Right renal pelvis (tissue), 4 donors: ENCODE data around the gene CAPNS1. TPM values are rescaled to one million over a fixed set of nuclear protein-coding genes. Genes with fewer than 3 reads are reported as not detected.
"Not testable (repeated sequence)": the region's sequence is repeated elsewhere in the genome, so short reads cannot be mapped to it uniquely, and the experiment has no call there.

Experiments used
- DNase-seq, 4 donors: peaks; one replicate each; pipeline ENCODE4 v3.0.0-alpha.2; 2013; ENCODE audit warnings: low read depth in 4 of 4, low spot score in 3 of 4, missing footprints in 1 of 4
- polyA plus RNA-seq, 4 donors: library from polyadenylated mRNA; unstranded; fragments of 120-200 nt; gene quantifications; one replicate each; pipeline ENCODE4 v1.2.1, GENCODE V29; 2013; ENCODE audit not compliant: insufficient read length in 4 of 4

Gene CAPNS1
- polyA plus RNA-seq, 4 donors: 573 to 633 (median 612) TPM

DNA sequence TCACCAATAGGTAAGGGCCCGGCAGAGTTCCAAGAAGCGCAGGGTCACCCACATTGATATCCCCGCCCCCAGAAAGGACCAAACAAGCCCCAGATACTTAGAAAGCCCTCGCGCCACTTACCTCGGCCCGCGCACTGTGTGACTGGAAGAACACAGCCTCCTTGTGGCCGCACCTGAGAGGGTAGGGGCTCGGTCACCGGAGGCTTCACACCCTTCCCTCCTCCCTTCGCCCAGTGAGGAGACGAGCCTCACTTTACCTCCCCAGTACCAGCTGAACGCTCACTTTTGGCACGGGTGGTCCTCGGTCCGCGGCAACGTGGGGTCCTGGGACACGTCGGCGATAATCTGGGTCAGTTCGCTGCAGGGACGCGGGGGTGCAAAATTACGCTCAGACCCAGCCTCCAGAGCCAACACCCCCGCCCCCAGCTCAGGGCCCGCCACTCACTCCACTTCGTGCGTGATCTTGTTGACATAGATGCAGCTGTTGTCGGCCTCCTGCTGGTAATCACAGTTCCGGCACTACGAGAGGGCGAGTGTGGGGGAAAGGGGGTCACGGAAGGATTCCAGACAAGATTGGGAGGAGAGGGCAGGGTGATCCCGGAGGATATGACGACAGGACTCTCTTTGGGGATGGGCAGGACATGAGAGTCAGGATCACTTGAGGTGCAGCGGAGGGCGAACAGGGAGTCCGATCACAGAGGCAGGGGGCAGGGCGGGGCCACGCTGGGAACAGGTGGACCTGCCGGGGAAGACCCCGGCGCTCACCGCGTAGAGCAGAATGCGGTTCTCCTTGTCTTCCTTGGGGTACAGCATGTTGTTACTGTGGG, 25.8 kb upstream of the CAPNS1 start:
- no peak for DNase-seq

DNA sequence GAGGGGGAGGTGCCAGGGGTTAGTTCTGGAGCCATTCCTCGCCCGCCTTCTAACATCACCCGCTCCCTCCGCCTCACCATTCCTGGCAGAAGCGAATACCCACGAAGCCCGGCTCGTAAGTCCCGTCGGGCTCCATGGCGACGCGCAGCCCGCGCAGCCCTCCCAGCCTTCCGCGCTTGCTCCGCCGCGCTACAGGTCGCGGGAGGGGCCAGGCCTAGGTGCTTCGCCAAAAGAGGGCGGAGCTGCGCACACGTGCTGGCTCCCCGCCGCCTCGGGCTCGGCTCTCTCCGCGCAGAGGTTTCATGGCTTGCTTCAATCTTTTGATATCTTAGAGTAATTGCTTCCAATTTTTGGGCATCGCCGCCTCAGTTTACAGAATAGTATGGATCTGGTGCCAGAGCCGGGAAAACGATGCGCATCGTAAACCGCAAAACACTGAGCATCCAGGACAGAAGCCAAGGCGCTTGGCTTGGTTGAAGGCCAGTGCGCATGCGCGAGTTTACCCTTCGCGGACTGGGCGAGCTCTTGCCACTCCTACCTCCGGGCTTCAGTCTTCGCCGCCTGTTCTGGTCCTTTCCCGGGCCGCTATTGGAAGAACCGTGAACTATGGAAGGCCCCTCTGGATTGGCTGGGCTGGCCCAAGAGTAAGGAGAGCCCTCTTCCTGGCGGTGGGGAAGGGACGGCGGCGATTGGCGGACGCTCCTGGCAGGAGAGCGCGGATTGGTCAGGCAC, 25.0 kb upstream of the CAPNS1 start, which contains the start of gene POLR2I:
TSS of gene POLR2I (minus strand) at position 155 of the 732 bp plus-strand sequence. CDS start at position 136, 19 bp downstream.
- DNase-seq: peak; percentile 99

DNA sequence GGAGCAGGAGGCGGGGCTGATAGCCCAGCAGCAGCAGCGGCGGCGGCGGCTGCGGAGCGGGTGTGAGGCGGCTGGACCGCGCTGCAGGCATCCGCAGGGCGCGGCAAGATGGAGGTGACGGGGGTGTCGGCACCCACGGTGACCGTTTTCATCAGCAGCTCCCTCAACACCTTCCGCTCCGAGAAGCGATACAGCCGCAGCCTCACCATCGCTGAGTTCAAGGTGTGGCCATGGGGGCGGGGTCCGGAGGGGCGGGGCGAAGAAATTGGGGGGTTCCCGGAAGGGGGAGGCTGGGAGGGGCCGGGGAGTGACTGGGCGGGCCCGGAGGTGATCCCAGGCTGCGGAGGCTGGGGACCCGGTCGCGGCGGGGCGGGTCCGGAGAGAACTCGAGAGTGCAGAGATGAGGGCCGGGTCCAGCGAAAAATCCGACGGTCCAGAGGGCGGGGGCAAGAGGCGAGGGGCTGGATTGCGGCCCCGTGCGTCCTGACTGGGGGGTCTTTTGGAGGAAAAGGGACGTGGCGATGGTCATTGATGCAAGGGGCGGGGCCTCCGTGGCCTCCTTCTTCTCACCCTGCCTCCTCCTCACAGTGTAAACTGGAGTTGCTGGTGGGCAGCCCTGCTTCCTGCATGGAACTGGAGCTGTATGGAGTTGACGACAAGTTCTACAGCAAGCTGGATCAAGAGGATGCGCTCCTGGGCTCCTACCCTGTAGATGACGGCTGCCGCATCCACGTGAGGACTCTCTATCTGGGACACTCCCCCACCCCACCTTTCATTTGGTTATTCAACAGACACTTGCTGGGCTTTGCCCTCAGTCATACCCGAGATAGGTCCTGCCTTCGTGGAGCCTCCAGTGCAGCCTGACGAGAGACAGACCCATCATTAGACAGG, 24.2 kb upstream of the CAPNS1 start, which contains the start of gene TBCB:
TSS of gene TBCB (plus strand) at position 16 of the 891 bp plus-strand sequence. CDS start at position 109, 93 bp downstream.
- DNase-seq: no peak

DNA sequence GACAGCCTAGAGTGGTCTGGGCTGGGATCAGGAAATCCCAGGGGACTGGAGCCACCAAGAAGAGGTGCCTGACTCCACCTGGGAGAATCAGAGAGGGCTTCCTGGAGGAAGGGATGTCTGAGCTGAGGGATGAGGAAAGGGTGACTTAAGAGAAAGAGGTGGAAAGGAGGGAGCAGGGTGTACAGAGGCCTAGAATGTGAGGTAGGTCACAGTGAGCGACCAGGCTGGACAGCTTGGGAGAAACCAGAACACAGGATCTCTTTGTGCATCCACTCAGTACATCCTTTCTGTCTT, 23.6 kb upstream of the CAPNS1 start:
- no peak for DNase-seq

DNA sequence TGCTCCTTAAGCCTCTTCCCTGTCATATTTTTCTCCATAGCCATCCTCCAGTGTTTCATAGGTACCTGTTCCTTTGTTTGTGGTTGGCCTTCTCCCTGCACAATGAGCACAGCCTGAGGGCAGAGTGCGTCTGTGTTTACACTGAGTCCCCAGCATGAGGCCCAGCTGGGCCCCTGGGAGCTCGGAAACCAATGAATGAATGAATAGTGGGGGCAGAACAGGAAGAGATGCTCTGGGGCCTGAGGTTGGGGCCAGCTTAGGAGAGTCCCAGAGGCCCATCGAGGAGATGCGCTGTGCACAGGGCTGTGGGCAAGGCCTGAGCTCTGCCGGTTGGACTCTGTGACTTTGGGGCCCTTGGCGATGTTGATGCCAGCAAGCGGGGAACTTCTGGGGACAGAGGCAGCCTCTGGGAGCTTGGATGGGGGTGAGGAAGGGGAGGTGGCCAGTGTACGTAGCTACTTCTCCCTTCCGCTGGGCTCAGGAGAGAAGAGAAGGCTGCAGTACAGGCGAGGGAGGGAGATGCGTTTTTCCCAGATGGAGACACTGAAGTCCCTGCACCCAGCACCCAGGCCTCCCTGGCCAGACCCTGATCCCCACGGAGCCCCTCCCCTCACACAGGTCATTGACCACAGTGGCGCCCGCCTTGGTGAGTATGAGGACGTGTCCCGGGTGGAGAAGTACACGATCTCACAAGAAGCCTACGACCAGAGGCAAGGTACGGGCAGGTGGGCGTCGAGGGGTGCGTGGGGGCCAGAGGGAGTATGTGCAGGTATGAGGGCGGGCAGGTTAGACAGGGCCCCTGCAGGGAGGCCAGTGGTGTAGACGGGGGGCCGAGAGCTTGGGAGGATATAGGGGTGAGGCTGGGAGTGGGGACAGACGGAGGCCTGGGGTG, 19.5 kb upstream of the CAPNS1 start:
- no peak for DNase-seq

DNA sequence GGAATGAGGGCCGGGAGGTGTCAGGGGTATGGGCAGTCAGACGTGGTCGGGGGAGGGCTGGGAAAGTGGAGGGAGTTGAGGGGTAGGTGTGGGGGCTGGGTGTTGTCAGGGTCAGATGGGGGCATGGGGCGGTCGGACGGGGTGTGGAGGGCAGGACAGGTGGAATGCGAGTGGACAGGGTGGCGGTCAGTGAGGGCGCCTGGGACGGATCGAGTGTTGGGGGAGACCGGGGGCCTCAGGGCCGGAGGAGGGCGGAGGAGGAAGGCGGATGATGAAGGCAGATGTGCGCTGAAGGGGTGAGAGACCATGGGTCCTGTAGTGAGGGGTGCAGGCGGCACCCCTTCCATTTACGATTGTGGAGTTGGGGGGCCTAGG, 18.9 kb upstream of the CAPNS1 start:
- DNase-seq: no peak

DNA sequence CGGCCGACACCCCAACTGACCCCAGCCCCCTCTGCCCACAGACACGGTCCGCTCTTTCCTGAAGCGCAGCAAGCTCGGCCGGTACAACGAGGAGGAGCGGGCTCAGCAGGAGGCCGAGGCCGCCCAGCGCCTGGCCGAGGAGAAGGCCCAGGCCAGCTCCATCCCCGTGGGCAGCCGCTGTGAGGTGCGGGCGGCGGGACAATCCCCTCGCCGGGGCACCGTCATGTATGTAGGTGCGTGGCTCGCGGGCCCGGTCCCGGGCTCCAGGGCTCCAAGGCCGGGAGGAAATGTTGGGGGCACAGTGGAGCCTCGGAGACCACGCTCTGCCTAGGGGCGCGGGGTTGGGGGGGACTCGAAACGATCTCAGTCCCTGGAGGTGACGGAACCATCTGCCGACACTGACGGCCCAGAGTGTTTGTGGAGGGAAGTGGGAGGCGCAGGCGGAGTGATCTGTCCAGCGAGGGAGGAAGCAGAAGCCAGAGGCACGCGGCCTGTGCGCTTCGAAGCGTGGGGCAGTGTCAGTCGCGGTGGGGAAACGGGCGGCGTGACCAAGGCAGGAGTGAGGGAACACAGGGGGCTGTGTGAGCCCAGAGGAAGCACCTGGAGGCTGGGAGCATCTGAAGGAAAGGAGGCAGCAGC, 18.3 kb upstream of the CAPNS1 start:
- DNase-seq: no peak

DNA sequence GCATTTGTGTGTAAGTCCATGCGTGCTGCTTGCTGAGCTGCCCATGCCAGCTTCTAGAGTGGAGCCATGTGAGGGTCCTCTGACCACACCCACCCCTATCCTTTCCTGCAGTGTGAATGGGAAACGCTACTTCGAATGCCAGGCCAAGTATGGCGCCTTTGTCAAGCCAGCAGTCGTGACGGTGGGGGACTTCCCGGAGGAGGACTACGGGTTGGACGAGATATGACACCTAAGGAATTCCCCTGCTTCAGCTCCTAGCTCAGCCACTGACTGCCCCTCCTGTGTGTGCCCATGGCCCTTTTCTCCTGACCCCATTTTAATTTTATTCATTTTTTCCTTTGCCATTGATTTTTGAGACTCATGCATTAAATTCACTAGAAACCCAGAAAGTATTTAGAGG, 14.3 kb upstream of the CAPNS1 start:
- DNase-seq: no peak

DNA sequence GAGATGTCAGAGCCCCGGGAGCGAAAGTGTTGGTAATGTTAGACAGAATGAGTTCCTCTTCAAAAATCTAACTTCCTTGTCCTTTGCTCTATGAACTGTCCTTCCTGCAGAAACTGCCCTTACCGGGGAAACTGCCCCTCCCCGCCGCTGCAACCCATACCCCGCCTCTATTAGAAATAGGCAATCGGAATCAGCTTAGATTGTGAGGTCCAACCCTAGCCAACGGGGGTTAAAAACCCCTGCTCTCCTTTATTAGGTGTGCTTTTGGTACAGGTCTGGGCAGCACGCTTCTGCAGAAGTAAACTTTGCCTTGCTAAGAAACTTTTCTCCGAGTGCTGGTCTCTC, 11.5 kb upstream of the CAPNS1 start:
- no peak for DNase-seq

DNA sequence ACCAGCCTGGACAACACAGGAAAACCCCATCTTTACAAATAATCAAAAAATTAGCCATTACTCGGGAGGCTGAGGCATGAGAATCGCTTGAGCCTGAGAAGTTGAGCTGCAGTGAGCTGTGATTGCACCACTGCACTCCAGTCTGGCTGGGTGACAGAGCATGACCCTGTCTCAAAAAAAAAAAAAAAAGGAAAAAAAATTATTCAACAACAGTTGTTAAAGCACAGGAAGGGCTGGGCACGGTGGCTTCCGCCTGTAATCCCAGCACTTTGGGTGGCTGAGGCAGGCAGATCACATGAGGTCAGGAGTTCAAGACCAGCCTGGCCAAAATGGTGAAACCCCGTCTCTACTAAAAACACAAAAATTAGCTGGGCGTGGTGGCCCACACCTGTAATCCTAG, 8.6 kb upstream of the CAPNS1 start:
- not testable (repeated sequence) for DNase-seq

DNA sequence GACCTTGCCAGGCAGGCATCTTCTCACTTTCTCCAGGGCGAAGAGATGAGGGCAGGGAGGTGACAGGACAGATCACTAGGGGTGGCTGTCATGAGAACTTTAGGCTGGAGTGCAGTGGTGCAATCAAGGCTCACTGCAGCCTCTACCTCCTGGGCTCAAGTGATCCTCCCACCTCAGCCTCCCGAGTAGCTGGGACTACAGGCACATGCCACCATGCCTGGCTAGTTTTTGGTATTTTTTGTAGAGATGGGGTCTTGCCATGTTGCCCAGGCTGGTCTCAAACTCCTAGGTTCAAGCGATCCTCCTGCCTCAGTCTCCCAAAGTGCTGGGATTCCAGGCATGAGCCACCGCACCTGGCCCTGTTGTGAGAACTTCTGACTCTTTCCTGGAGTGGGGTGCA, 5.0 kb upstream of the CAPNS1 start:
- DNase-seq: not testable (repeated sequence)

DNA sequence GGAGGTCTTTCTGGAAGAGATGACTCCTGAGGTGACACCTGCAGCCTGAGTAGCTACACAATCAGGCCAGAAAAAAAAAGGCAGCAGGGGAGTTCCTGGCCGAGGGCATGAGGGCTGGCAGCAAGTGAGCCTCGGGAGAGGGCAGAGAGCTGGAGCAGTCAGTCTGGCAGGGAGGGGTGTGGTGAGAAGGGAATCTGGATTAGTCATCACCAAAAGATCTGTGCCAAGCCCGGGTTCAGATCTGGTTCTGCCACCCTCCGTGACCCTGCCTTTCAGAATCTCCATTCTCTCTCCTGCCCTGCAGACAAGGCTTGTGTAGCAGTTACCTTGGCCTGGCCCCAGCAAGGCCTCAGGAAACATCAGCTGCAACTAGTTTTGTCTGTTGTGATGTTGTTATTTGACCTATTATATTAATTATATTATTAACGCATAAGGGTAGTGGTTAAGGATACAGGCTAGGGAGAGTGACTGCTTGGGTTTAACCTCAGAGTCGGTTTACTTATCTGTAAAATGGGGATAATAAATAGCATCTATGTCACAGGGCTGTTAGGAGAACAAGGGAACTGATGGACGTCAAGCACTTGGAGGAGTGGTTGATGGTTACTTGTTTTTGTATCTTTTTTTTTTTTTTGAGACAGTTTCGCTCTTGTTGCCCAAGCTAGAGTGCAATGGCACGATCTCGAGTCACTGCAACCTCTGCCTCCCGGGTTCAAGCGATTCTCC, 2.7 kb upstream of the CAPNS1 start:
- no peak for DNase-seq

DNA sequence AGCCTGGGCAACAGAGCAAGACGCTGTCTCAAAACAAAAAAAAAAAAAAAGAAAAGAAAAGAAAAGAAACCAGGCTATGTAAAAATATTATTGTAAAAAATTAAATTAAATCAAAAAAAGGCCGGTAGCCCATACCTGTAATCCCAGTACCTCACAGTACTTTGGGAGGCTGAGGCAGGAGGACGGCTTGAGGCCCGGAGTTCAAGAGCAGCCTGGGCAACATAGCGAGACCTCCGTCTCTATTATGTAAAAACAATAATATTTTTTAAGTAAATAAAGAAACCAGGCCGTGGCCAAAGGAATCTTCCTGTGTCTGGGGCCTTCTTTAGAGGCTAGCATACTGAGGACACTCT, 770 bp upstream of the CAPNS1 start:
- DNase-seq: no peak

DNA sequence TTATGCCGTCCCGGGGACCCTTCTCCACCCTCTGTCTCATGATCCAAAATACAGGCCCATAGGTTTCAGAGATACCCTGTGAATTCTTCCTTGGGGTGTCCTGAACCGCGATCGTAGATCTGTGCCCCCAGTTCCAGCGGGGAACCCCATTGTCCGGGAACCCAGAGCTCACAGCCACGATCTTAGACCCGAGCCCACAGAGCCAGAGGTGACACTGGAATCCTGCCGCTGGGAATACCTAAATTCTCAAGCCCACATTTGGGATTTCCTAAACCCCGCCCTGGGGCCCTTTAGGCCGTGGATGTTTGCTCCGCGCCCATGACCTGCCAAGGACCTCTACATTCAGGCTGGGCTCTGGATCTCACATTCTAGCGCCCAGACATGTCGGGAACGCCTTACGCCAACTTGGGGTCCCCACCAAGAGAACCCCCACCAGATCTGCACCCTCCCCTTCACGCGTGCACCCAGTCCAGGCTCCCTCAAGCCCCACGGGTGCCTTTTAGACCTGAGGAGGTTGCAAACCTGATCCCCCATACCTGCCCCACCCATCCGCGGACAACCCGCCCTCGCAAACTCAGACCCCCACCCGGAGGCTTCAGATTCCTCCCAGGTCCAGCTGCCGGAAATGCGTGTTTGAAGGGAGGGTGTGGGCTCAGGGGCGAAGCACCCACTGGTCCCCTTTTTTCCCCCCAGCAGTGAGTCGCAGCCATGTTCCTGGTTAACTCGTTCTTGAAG, 605 bp downstream of the CAPNS1 start:
- DNase-seq: peak in 1 of 4 donors; percentile 28

DNA sequence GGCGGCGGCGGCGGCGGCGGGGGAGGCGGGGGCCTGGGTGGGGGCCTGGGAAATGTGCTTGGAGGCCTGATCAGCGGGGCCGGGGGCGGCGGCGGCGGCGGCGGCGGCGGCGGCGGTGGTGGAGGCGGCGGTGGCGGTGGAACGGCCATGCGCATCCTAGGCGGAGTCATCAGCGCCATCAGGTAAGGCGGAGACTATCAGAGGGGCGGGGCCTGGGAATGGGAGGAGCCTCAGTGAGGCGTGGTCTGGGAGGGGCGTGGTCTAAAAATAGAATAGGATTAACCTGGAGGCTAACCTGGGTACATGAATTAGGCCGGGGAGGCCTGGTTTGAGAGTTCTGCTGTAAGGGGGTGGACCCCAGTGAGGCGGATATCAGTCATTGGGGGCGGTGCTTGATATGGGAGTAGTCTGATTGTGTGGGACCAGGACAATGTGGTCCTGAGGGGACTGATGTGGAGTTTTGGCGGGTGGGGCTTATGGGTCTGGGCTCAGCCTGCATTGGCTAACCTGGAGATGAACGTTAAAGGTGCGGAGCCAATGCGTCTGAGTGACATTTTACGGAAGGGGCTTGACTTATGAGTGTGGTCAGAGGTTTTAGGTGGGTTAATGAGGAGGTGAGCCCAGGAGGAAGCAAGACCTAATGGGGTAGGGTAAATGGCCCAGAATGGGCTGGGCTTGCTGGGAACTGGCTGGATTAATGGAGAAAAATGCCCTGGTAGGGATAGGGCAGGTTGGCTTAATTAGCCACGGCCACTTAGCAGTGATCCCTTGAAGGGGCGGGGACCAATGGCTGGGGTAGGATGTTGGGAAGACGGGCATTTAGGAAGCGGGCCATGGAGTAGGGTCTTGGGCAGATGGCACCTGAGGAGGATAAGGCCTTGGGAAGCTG, 1.4 kb downstream of the CAPNS1 start:
- DNase-seq: peak in 3 of 4 donors; percentile 49 to 70 (median 64)

DNA sequence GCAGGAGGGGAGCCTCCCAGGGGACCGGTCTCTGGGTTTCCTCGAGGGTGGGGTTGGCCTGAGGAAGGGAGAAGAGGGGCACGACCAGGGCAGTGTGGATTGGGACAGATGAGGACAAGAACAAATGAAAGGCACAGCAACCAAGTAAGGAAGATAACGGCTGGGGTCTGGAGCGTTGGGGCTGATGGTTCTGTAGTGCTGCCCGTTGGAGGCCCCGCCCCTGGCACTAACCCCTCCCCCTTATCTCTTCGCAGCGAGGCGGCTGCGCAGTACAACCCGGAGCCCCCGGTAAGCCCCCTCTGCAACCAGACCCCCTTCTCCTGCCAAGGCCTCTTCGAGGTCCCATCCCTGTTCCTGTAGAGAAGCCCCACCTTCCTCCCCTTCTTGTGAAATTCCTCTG, 2.2 kb downstream of the CAPNS1 start:
- DNase-seq: no peak

DNA sequence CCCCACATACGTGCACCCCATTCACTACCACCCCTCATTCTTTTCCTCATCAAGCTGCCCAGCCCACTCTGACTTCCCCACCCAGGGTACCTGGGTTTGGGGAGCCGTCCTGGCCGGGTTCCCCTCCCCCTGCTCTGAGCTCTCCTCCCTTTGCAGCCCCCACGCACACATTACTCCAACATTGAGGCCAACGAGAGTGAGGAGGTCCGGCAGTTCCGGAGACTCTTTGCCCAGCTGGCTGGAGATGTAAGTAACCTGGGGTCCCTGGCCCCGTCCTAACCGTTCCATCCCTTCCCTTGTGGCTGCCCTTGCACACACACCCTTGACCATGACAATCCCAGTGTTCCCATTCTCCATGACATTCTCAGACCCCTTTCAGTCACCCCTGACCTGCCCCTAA, 2.6 kb downstream of the CAPNS1 start:
- no peak for DNase-seq
